Endothelial cell of umbilical vein (primary cell): ENCODE data around the gene EPDR1.

Experiments used
- CTCF ChIP-seq, 2 donors: IDR thresholded peaks; 1 replicate in 1 of 2; 2 replicates in 1 of 2; pipeline ENCODE4 v1.5.1; 2011; ENCODE audit warnings: low read length in 2 of 2, mild to moderate bottlenecking in 2 of 2, moderate library complexity in 2 of 2, control low read depth in 1 of 2, inconsistent platforms in 1 of 2, low read depth in 1 of 2; ENCODE audit not compliant: insufficient read depth in 1 of 2; ENCODE audit errors: extremely low read depth in 1 of 2
- POLR2A ChIP-seq: IDR thresholded peaks from 2 replicates; pipeline ENCODE4 v1.6.1; 2012; ENCODE audit warnings: low read depth, mild to moderate bottlenecking, control low read depth, low read length

- no peak for TF ChIP-seq POLR2A
- no peak for TF ChIP-seq CTCF (IDR thresholded peaks at IDR 0.05; ENCODE audit: extremely low read depth in 1 of 2, insufficient read depth in 1 of 2, low read depth in 1 of 2, low read length in 2 of 2)
Measured at GRCh38 chr7:37882086-37882485, 38.4 kb upstream of the EPDR1 start.
